ENCODE measurements around the gene PREX1.

Gene PREX1

DNA sequence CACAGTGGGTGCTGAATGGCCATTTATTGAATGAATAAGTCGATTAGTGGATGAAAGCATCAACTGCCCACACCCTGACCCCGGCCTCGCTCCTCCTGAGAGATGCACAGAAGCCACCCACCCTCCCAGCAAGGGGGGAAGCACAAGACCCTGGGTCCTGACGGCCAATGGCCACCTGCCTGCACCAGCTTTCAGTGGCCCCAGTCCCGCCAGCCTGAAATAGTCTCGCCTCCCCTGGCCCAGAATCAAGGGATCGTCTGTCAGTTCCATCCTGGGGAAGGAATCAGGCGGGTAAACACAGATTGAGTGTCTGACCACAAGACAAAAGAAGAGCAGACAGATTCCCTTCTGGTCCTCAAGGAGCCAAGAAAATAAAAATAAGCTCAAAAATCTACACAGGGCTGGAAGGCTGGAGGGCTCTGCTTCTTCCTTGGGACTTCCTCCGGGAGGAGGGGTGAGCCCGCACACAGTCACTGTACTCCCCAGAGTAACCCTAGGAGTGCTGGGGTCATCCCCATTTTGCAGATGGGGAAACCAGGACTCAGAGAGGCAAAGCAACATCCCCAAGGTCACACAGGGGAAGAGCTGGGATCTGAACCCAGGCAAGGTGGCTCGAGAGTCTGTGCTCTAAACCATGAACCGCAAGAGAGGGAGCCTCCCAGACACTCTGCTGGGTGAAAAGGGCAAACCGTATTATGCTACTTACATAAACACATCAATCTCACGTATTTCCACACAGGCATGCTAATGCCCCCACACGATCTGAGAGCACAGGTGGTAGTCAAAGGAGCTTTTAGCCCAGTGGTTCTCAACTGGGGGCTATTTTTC, 7.8 kb downstream of the PREX1 start:
- no peak for TF ChIP-seq TOX (CRISPR knock-in tag; IDR thresholded peaks at IDR 0.05; ENCODE audit: borderline replicate concordance)
- no peak for TF ChIP-seq ZFP3 (CRISPR knock-in tag; IDR thresholded peaks at IDR 0.05)
- no peak for TF ChIP-seq RARB (CRISPR knock-in tag; IDR thresholded peaks at IDR 0.05)
- no peak for TF ChIP-seq PPARA (CRISPR knock-in tag; IDR thresholded peaks at IDR 0.05; ENCODE audit: borderline replicate concordance)
- TF ChIP-seq ESRRG (CRISPR knock-in tag; IDR thresholded peaks at IDR 0.05): no peak
- no peak for TF ChIP-seq CSDC2 (CRISPR knock-in tag; IDR thresholded peaks at IDR 0.05)
- no peak for TF ChIP-seq ZNF70 (CRISPR knock-in tag; IDR thresholded peaks at IDR 0.05)
- no peak for TF ChIP-seq OSR1 (CRISPR knock-in tag; IDR thresholded peaks at IDR 0.05)
- no peak for ATAC-seq

DNA sequence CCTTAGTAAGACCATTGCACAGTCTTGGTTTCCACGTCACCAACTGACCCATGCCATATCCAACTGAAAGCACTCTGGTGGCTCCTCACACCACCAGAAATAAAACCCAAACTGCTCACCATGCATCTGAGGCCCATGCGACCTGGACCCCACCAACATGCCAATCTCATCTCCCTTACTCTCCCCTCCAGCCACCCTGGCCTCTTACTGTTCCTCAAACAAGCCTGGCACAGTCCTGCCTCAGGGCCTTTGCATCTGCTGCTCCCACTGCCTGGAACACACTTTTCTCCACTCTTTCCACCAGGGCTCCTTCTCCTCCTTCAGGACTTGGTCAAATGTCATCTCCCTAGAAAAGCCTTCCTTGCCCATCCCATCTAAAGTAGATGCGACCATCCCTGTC, 8.7 kb downstream of the PREX1 start:
- ATAC-seq: no peak
- no peak for TF ChIP-seq TOX (CRISPR knock-in tag; IDR thresholded peaks at IDR 0.05; ENCODE audit: borderline replicate concordance)
- no peak for TF ChIP-seq RARB (CRISPR knock-in tag; IDR thresholded peaks at IDR 0.05)
- no peak for TF ChIP-seq ZNF8 (CRISPR knock-in tag; IDR thresholded peaks at IDR 0.05)
- no peak for TF ChIP-seq ARNTL (CRISPR knock-in tag; IDR thresholded peaks at IDR 0.05; ENCODE audit: borderline replicate concordance, low read depth)
- TF ChIP-seq, protein P1, sequence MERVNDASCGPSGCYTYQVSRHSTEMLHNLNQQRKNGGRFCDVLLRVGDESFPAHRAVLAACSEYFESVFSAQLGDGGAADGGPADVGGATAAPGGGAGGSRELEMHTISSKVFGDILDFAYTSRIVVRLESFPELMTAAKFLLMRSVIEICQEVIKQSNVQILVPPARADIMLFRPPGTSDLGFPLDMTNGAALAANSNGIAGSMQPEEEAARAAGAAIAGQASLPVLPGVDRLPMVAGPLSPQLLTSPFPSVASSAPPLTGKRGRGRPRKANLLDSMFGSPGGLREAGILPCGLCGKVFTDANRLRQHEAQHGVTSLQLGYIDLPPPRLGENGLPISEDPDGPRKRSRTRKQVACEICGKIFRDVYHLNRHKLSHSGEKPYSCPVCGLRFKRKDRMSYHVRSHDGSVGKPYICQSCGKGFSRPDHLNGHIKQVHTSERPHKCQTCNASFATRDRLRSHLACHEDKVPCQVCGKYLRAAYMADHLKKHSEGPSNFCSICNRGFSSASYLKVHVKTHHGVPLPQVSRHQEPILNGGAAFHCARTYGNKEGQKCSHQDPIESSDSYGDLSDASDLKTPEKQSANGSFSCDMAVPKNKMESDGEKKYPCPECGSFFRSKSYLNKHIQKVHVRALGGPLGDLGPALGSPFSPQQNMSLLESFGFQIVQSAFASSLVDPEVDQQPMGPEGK (CRISPR knock-in tag; IDR thresholded peaks at IDR 0.05; ENCODE audit: borderline replicate concordance): no peak
- no peak for TF ChIP-seq ZNF565 (CRISPR knock-in tag; conservative IDR thresholded peaks at IDR 0.05; ENCODE audit: low read depth)
- TF ChIP-seq CSDC2 (CRISPR knock-in tag; IDR thresholded peaks at IDR 0.05): no peak

DNA sequence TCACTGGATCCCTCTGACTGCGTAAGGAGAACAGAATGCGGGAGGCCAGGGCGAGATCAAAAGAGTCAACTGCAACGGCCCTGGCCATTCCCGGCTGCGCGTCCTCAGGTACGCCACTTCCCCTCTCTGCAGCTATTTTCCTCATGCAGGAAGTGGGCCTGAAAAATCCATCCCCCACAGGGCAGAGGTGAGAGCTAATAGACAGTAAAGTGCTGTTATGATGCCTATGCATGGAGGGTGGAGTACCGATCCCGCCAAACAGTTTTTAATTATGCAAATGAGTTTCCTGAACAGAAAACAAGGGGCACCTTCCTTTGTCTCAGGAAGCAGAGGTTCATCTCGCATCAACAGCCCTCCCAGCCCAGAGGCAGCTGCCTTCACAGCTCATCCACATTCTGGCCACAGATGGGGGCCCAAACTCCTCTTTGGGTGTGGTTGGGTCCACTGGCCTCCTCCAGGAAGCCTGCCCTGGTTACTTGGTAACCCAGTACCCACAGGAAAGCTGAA, 9.3 kb downstream of the PREX1 start:
- ATAC-seq: no peak

DNA sequence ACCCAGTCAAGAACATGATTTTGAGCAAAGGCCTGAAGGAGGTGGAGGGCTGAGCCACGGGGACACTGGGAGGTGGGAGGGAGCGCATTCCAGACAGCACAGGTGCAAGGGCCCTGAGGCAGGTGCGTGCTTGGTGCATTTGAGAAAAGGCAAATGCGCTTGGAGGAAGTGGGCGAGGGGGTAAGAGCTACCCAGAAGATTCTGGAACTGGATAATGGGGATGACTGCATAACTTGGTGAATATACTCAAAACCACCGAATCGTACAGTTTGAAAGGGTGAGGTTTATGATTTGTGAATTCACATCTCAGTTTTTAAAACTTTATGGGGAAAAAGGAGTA, 9.8 kb downstream of the PREX1 start:
- no peak for ATAC-seq
- TF ChIP-seq GLIS3 (CRISPR knock-in tag; IDR thresholded peaks at IDR 0.05): no peak
- TF ChIP-seq ZNF8 (CRISPR knock-in tag; IDR thresholded peaks at IDR 0.05): no peak
- no peak for TF ChIP-seq ZNF70 (CRISPR knock-in tag; IDR thresholded peaks at IDR 0.05)
- TF ChIP-seq, protein P2, sequence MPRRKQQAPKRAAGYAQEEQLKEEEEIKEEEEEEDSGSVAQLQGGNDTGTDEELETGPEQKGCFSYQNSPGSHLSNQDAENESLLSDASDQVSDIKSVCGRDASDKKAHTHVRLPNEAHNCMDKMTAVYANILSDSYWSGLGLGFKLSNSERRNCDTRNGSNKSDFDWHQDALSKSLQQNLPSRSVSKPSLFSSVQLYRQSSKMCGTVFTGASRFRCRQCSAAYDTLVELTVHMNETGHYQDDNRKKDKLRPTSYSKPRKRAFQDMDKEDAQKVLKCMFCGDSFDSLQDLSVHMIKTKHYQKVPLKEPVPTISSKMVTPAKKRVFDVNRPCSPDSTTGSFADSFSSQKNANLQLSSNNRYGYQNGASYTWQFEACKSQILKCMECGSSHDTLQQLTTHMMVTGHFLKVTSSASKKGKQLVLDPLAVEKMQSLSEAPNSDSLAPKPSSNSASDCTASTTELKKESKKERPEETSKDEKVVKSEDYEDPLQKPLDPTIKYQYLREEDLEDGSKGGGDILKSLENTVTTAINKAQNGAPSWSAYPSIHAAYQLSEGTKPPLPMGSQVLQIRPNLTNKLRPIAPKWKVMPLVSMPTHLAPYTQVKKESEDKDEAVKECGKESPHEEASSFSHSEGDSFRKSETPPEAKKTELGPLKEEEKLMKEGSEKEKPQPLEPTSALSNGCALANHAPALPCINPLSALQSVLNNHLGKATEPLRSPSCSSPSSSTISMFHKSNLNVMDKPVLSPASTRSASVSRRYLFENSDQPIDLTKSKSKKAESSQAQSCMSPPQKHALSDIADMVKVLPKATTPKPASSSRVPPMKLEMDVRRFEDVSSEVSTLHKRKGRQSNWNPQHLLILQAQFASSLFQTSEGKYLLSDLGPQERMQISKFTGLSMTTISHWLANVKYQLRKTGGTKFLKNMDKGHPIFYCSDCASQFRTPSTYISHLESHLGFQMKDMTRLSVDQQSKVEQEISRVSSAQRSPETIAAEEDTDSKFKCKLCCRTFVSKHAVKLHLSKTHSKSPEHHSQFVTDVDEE (CRISPR knock-in tag; IDR thresholded peaks at IDR 0.05): no peak
- no peak for TF ChIP-seq ZNF565 (CRISPR knock-in tag; conservative IDR thresholded peaks at IDR 0.05; ENCODE audit: low read depth)
- TF ChIP-seq TCF4 (CRISPR knock-in tag; IDR thresholded peaks at IDR 0.05; ENCODE audit: borderline replicate concordance): no peak
- TF ChIP-seq ESRRG (CRISPR knock-in tag; IDR thresholded peaks at IDR 0.05): no peak
- TF ChIP-seq SNAI2 (CRISPR knock-in tag; IDR thresholded peaks at IDR 0.05): no peak
- no peak for TF ChIP-seq OSR1 (CRISPR knock-in tag; IDR thresholded peaks at IDR 0.05)
- no peak for TF ChIP-seq CSDC2 (CRISPR knock-in tag; IDR thresholded peaks at IDR 0.05)
- TF ChIP-seq, protein P3, sequence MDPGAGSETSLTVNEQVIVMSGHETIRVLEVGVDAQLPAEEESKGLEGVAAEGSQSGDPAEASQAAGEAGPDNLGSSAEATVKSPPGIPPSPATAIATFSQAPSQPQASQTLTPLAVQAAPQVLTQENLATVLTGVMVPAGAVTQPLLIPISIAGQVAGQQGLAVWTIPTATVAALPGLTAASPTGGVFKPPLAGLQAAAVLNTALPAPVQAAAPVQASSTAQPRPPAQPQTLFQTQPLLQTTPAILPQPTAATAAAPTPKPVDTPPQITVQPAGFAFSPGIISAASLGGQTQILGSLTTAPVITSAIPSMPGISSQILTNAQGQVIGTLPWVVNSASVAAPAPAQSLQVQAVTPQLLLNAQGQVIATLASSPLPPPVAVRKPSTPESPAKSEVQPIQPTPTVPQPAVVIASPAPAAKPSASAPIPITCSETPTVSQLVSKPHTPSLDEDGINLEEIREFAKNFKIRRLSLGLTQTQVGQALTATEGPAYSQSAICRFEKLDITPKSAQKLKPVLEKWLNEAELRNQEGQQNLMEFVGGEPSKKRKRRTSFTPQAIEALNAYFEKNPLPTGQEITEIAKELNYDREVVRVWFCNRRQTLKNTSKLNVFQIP (CRISPR knock-in tag; IDR thresholded peaks at IDR 0.05; ENCODE audit: borderline replicate concordance, low read depth): no peak
- TF ChIP-seq TOX (CRISPR knock-in tag; IDR thresholded peaks at IDR 0.05; ENCODE audit: borderline replicate concordance): no peak

More for the DNA sequence above, 9.3 kb downstream of the PREX1 start:
- TF ChIP-seq ESRRG (CRISPR knock-in tag; IDR thresholded peaks at IDR 0.05) (no peak), ZFP3 (CRISPR knock-in tag; IDR thresholded peaks at IDR 0.05) (peak; percentile 73), PPARA (CRISPR knock-in tag; IDR thresholded peaks at IDR 0.05; ENCODE audit: borderline replicate concordance) (no peak), ZFP30 (CRISPR knock-in tag; IDR thresholded peaks at IDR 0.05) (no peak), ZNF565 (CRISPR knock-in tag; conservative IDR thresholded peaks at IDR 0.05; ENCODE audit: low read depth) (no peak)
- TF ChIP-seq, protein P4, sequence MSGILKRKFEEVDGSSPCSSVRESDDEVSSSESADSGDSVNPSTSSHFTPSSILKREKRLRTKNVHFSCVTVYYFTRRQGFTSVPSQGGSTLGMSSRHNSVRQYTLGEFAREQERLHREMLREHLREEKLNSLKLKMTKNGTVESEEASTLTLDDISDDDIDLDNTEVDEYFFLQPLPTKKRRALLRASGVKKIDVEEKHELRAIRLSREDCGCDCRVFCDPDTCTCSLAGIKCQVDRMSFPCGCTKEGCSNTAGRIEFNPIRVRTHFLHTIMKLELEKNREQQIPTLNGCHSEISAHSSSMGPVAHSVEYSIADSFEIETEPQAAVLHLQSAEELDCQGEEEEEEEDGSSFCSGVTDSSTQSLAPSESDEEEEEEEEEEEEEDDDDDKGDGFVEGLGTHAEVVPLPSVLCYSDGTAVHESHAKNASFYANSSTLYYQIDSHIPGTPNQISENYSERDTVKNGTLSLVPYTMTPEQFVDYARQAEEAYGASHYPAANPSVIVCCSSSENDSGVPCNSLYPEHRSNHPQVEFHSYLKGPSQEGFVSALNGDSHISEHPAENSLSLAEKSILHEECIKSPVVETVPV (CRISPR knock-in tag; IDR thresholded peaks at IDR 0.05): no peak
